ENCODE results near the gene TFEB.

TFEB gene

DNA sequence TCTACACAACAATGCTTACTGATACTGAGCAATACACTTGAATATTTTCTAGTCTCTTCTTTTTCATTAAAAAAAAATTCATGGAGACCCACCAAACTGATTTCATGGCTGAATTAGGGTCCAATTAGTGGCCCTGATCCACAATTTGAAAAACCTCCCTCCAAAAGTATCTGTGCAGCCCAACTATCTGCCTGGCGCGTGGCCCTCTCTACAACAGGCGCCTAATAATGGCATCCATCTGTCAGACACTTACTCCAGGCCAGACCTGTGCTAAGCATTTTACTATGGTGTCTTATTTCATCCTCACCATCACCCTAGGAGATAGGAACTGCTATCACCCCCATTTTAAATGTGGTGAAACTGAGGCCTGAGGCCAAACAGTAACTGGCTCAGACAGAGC lies 14.0 kb downstream of the TFEB start:
- no peak for DNase-seq

DNA sequence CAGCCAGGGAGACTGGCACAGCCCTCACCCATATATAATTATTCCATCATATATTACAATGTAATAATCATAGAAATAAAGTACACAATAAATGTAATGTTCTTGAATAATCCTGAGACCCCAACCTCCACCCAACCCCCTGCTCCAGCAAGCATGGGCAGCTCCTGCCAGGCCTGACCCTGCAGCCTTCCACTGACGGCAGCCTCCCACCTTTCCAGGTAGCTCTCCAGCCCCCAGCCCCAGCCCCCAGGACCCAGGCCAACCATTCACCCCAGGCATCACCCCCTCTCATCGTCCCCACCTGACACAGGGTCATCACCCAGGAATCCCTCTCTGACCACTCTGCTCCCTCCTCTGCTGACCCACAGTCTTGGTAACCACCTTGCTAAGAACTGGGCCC lies 14.6 kb downstream of the TFEB start:
- DNase-seq: no peak

DNA sequence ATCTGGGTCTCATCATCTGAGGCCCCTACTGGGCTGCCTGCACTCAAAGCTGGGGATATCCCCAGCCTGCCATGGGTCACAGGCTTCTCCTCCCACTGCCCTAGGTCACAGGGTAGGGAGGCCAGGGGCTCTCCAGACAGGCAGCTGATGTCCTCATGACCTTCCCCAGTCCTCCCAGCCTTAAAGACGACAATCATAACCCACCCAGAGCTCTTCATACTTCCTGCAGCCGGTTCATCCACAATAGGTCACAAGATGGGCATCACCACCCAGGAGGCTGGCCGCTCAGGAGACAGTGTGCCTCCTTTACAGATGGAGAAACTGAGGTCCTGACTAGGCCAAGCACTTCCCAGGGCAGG lies 15.2 kb downstream of the TFEB start:
- DNase-seq: no peak

DNA sequence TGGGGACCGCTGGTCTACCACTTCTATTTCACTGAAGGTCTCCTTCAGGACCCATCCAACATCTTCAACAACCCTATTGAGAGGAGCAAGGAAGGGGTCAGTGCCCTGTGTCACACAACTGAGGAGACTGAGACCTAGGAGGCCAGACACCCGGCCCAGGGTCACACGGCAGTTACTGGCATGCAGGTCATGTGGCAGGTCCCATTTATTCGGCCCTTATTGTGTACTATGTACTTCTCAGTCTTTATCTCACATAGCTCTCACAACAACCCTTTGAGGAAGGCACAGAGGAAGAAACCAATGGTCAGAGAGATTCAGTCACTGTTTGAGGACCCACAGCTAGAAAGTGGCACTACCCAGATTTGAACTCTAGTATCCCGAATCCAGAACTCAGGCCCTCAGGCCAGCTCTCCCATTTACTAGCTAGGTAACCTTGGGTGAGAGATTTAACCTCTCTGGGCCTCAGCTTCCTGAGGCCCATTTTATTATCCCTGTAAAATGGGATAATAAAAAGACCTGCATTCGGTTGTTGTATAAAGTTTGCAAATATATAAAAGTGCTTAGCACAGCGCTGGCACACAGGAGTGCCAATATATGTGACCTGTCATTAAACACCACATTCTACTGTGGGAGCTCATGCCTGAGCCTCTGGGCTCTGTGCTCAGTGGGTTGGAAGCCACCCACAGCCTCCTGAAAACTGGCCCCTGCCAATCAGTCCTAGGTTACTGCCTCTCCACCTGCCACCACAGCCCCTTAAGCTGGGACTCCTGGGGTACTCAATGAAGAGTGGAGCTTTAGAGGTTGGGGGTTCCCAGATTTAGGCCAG lies 15.8 kb downstream of the TFEB start:
- no peak for DNase-seq

DNA sequence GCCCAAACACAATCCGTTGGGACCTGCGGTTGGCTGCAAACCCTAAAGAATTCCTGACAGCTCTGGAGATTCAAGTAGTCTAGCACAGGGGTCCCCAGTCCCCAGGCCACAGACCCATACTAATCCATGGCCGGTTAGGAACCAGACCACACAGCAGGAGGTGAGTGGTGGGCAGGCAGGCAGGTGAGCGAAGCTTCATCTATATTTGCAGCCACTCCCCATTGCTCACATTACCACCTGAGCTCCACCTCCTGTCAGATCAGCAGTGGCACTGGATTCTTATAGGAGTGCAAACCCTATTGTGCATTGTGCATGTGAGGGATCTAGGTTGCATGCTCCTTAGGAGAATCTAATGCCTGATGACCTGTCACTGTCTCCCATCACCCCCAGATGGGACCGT lies 16.6 kb downstream of the TFEB start:
- DNase-seq: no peak

DNA sequence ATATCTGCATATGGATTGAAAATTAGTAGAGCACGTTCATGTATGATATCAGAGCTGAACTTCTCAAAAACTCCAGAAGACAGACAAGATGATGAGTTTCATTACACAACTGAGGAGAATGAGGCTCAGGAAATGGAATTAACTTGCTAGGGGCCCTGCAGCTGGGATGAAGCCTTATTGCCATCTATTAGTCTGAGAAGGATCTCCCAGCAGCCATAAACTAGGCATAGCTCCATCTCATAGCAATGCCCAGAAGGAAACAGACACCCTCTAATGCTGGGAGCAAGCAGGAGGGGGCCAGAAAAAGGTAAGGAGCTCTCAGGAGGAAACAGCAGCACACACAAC lies 18.0 kb downstream of the TFEB start:
- DNase-seq: no peak

DNA sequence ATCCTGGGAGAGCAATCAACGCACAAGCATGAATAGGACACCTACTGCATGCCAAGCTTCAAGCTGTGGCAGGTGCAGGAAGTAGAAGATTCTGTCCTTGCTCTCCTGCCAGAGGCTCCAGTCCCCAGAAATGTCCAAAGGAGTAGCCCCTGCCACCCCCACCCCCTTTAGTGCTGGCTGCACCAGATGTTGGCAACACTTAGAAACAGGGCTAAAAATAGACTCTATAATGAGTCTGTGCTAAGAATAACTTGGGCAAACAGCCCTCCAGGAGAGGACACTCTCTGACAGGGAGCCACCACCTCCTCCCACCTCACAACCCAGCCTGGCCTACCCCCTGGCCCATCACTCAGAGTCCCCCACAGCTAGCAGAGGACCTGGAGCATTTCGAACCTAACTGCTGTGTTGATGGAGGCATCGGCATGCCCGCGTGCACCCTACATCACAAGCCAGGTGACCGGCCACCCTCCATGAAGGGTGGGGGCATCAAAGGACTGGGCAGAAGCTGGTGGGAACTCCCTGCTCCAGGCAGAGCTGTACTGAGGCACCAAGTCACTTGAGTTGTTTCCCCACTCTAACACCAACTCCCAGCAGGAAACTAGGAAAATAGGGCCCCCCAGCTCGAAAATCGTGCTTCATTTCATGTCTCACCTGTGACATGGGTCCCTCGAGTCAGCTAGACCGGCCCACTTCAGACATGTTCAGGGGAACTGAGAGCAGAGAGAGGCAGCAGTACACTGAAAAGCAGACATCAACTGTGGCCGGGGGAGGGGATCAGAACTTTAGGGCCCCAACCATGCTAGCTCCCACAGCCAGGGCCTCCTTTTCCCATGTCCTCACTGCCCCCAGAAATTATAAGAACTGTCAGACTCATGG lies 18.7 kb downstream of the TFEB start:
- no peak for DNase-seq

DNA sequence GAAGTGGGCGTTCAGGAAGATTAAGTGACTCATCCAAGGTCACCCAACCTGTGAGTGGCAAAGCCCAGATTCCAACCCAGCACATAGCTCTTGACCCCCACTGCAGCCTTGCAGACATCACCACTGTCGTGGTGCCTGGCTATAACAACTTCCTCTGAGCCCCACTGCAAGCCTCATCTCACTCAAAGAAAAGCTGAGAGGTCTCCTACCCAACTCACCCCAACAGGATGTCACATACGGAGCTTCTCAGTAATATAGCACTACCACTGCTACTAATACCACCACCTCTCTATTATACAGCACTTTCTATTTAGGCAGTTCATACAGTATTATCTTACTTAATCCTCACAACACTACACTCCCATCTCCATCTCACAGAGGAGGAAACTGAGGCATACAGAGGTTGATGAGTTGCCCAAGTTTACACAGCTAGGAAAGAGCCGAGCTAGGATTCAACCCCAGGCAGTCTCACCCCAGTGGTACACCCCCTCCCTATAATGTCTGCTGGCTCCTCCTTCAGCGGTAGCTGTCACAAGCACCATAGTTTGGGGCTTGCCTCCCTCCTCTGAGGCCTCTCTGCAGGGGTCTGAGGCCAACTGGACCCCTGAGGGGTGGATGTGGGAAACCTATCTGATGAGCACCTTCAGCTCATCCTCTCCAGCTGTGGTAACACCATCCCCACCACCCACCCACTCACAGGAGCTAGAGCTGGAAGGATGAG lies 19.5 kb downstream of the TFEB start:
- DNase-seq: no peak

DNA sequence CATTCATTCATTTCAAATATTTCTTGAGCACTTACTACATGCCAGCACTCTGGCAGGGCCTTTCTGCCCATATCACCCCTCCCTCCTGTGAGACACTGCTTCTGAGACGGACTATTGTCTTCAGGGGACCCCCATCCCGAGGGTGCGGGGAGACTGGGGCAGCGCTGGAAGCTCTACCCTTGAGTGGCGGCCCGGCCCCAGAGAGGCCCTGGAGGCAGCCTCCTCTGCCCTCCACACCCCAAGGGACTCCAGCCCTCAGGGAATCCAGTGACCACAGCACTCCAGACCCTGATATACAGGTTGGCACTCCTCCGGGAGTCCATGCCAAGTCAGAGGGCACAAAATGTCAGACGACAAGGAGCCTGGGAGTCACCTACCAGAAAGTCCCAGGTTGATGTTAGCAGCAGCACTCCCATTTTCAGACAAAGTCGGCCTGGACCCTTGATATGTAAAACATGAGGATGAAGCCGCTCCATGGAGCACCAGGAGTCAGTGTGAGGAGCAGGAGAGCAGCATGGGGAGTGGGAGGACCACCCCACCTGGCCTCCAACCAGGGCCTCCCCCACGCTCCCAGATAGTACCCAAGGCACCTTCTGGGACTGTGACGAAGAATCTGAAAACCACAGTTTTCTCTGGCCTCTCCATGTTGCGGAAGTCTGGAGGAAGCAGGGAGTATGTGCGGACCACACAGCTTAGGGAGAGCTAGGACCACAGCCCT lies 20.7 kb downstream of the TFEB start:
- no peak for DNase-seq

DNA sequence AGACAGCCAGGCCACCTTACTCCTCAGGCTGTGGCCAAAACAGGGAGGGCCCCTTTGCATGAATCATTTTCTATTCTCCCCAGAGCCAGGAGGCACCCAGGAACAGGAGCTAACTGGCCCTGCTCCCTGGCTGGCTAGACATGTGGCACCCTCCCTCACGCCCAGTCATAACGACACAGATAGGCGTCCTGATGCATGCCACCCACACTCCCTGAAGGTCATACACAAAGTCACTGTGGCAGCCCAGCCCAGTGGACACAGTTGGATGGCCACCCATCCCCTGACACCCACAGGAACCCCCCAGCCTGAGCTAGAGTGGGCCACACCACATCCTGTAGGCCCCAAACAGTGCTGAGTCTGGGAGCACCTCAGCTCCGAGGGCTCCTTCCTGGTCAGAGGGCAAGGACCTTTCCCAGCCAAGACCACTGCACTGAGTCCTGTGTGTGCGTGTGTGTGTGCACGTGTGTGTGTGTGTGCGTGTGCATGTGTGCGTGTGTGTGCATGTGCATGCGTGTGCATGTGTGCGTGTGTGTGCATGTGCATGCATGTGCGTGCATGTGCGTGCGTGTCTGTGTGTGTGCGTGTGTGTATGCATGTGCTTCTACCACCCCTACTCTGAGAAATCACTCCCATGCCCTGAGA lies 21.6 kb downstream of the TFEB start:
- DNase-seq: no peak

DNA sequence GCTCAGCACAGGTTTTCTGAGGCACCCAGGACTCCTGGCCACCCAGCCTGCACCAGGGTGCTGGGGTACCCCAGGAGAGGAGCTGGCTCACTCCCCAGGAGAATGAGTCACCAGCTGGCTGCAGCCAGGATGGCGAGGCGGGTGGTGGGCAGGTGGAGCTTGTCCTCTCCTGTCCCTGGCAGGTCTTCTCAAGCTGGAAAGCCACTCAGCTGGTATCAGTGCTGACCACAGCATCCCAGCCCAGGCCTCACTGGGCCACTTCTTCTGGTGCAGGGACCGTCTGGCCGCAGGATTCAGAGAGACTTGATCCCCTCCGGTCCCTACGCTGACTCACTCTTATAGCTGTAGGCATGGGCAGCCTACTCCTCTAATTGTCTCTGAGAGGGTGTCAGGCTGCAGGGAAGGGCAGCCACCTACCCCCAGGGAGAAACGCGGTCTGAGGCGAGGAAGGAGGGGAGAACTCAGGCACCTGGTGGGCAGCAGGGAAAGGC lies 22.2 kb downstream of the TFEB start:
- no peak for DNase-seq

DNA sequence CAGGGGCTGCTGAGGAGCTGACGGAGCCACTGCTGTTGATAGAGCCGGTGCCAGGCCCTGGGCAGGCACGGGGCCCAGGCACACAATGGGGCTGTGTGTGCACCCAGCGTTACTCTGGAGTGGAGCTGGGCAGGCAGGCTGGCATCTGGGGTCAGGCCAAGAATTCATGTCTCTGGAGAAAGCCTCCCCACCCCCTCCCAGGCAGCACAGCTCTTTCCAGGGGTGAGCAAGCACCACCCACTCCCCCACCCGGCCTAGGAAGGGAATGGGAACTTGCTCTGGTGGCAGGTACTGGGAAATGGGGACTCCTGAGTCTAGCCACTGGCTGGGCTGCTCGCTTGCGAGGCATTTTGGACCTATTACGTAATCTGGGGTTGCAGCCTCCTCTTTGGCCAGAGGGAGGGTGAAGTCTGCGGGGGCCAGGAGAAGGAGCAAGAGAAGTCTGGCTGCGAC lies 22.7 kb downstream of the TFEB start:
- DNase-seq: no peak

DNA sequence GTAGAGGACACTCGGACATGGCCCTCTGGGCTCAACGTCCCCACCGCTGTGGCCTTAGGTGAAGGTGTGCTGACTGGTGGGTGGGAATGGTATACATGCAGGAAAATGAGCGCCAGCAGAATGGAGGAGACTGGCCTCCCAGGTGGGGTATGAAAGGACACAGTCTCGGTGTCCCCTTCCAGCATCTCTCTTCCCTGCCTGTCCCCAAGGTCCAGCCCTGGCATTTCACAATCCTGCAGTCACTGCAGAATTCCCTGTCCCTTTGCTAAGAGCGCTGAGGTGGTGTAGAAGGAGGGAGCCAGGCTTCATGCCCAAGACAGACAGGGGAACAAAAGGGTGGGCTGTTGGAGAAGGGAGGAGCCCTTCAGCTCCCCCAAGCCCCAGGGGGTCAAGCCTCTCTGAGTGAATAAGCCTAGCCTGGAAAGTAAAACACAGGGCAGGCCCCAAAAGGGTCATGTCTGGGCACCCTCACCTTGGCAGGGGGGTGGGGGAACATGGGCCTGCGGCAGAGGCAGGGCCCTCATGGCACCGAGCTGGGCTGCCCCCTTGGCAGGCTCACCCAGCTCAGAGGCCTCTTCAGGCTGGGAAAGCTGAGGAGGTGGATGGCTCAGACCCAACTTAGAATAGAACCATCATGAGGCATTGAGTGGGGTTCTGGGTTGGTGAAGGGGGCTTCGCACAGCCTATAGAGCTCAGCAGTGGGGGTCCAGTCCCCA lies 23.9 kb downstream of the TFEB start:
- DNase-seq: no peak

DNA sequence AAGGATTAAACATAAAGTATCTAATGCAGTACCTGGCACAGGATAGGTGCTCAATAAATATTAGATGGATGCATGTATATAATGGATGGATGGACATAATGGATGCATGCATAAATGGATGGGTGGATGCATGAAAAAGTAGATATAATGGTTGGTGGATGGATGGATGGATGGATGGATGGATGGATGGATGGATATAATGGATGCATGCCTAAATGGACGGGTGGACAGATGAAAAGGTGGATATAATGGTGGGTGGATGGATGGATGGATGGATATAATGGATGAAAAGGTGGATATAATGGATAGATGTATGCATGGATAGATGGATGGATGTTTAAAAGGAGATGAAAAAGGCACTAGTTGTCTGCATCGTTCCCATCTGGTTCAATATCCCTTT lies 26.0 kb downstream of the TFEB start:
- no peak for DNase-seq

DNA sequence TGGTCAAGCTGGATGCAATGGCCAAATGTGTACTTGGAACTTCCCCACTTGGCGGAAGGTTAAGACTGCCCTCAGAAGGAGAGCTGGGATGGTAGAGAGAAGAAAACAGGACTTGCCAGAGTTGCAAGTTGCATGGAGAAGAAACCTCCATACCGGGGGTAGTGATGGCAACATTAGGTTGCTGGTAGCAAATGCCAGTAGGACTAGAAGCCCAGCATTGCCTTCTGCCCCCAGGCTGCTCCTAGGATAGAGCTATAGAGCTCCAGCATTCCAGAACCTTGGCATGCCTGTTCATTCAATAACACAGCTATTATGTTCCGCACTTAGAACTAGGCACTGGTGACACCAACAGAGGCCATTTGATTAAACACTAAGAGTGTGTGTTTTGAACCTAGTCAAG lies 26.6 kb downstream of the TFEB start:
- no peak for DNase-seq

DNA sequence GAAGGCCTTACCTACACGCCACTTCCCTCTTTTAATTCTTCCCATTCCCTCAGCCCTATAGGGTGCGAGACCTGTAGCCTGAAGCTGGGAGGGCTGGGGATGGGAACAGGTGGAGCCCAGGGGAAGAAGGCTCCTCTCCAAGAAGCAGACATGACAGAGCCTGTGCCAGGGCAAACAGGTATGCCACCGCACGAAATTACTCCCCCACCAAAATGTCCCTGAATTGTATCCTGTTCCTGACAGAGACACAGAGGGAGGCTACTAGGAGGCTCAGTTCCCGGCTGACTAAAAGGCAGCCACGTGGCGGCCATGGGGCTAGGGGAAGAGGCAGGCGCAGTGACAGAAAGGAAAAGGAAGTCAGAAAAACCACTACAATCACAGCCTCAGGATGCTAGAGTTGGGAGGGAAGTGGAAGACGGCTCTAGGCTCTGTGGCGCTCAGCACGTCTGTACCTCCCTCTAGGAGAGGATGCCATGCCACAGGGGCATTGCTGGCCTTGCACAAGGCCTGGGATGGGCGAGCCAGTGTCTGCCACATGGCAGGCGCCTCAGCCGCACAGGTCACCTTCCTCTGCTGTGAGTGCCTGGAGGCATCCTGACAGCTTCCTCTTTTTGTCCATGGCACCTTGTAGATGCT lies 27.7 kb downstream of the TFEB start:
- no peak for DNase-seq

DNA sequence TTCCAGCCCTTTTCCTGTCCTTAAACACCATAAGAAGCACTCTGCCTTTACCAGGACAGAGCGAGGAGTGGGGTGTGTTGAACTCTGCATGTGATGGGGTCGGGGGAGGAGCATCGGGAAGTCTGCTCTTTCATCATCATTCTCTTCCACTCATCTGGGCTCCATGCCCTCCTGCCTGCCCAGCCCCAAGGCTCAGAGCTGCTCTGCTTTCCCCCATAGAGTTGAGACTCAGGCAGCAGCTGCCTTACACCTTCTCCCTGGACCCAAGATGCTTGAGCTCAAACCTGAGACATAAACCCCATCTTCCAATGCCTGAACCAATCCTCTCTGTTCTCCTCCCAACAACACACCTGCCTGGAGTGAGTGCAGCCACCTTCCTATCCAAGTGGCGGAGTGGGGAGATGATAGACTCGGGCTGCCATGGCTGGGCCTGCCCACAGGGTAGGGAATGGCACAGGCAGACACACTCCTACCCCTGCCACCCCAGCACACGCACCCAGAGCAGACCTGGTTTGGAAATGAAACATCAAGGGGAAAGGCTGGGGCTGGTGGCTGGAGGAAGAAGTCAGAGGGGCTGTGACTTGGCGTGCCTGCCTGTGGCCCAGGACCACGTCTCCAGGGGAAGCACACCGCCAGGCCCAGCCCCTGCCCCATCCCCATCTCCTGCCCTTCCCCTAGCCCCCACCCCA lies 28.4 kb downstream of the TFEB start:
- DNase-seq: no peak

DNA sequence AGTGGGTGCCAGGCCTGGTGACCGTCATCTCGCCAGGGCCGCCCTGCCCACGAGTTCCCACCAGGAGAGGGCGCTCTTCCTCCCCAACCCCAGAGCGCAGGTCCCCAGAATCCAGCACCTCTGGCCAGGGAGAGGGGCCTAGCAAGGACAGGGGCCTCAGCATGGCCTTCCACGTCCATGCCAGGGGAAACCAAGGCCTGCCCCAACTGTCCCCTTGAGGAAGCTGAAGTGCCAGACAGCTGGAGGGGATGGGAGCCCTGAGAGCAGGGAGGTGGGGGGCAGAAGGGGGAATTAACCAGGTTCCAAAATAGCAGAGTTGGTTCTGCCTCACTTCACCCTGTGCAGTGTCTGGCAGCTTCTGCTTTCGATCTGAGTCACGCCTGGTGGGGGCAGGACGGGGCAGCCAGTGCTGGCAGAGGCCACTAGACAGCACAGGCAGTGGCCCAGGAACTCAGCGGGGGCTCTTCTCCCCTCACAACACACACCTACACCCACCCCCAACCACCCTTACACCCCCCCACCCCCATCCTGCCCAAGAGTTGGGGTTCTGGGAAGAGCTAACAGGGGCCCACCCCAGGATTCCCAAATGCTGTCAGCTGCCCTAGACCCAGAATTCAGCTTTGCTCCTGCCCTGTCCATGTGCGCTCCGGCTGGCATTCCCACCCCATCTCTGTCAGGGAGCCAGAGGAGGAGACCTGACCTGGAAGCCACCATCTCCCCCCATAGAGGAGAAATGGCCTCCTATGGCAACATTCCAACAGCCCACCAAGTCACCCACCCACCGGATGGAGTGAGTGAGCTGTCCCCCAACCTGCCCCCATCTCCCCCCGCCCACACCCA lies 29.2 kb downstream of the TFEB start:
- peak in 1 of 2 experiments; percentile 56 for DNase-seq

DNA sequence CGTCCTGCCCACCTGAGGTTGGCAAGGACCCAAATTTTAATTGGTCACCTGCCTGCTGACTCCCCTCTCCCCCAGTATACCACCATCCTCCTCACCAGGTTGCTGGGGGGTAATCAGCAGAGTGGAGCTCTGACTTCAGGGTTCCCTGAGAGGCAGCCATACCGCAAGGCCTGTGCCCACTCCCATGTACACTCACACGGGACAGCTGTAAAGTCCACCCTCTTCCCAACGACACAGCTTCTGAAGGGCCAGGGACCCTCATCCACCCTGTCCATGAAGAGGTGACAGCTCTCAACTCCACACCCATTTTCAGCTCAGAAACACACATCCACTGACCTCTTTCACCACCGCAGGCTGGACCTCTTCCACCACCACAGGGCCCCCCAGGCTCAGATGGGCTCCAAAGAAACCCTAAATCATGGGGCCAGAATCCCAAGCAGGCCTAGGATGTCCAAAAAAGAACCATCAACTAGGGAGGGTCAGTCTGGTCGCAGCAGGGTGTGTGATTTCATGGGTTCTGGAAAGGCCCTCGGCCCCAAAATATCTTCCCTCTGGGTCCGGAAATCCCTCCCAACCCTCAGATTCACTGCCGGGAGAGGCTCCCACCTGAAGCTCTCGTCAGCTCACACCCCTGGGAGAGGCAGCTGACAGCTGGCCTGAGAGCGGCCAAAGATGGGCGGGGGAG lies 30.0 kb downstream of the TFEB start:
- no peak for DNase-seq
